Stomach (tissue), 19 donors: Measurements from ENCODE around the gene ABCF3. TPM values are rescaled to one million over a fixed set of nuclear protein-coding genes. Genes with fewer than 3 reads are reported as not detected.

Experiments used
- DNase-seq, 2 donors: peaks; one replicate each; pipeline versions ENCODE4 v3.0.0 to v3.0.0-alpha.2; 2013 to 2019
- H3K27ac ChIP-seq, 5 donors: fragments of 200-600 bp in 4 of 5; sonication (generic) in 4 of 5; one replicate each; pipeline ENCODE4 v1.5.1; 2013 to 2019; ENCODE audit warnings: mild to moderate bottlenecking in 1 of 5, moderate library complexity in 1 of 5
- H3K27me3 ChIP-seq, 3 donors: fragments of 200-600 bp; sonication (generic); one replicate each; pipeline ENCODE4 v1.5.1; 2017 to 2019; ENCODE audit warnings: mixed run types in 1 of 3
- H3K36me3 ChIP-seq, 4 donors: fragments of 200-600 bp; sonication (generic); 1 replicate in 3 of 4; 2 replicates in 1 of 4; pipeline ENCODE4 v1.5.1; 2016 to 2019
- H3K4me1 ChIP-seq, 4 donors: fragments of 200-600 bp; sonication (generic); one replicate each; pipeline ENCODE4 v1.5.1; 2016 to 2019
- H3K4me3 ChIP-seq, 4 donors: fragments of 200-600 bp; sonication (generic) in 3 of 4; one replicate each; pipeline ENCODE4 v1.5.1; 2016 to 2019; ENCODE audit warnings: mild to moderate bottlenecking in 1 of 4
- H3K9me3 ChIP-seq, 4 donors: fragments of 200-600 bp; sonication (generic); one replicate each; pipeline ENCODE4 v1.5.1; 2016 to 2019
- EP300 ChIP-seq: sonication (generic); formaldehyde crosslinking; IDR thresholded peaks from one replicate; pipeline ENCODE4 v1.6.1; 2017; ENCODE audit warnings: antibody characterized with exemption
- POLR2A ChIP-seq, 4 donors: fragments of 450-650 bp; IDR thresholded peaks; one replicate each; pipeline ENCODE4 v1.6.1; 2016; ENCODE audit warnings: antibody characterized with exemption in 4 of 4, control low read depth in 2 of 4, mild to moderate bottlenecking in 1 of 4, moderate library complexity in 1 of 4
- POLR2AphosphoS5 ChIP-seq, 3 donors: sonication (generic); formaldehyde crosslinking; IDR thresholded peaks; one replicate each; pipeline ENCODE4 v1.6.1; 2016; ENCODE audit warnings: antibody characterized with exemption in 3 of 3
- WGBS, 5 donors: extraction: QIAGEN DNeasy Blood & Tissue Kit in 3 of 5; methylation state at CpG; one replicate each; pipeline versions ENCODE4 v1.1.5 to v1.1.7; 2013 to 2018; 5-methylcytosine and 5-hydroxymethylcytosine counted together
- intact Hi-C: fragments of 100-400 bp; cut with DNase I; formaldehyde crosslinking; loops from one replicate; pipeline ENCODE4 v1.15.1; 2023; ENCODE audit warnings: low total_unique reads
- long read RNA-seq, 10 donors: transcript quantifications; one replicate each; lab custom pipeline, GENCODE V29; 2026
- polyA plus RNA-seq, 3 donors: library from polyadenylated mRNA; stranded (reverse); fragments of 200-250 nt; gene quantifications; one replicate each; pipeline ENCODE4 v1.2.3, GENCODE V29; 2013
- total RNA-seq, 5 donors: library from RNA; depleted of rRNA; stranded (reverse); fragments of >200 nt; gene quantifications; one replicate each; pipeline versions ENCODE4 v1.1.0 to v1.2.3, GENCODE V29; 2014 to 2016
- TF ChIP-seq, protein P1 (sequence below), 7 experiments: fragments of 450-650 bp in 4 of 7; fragments of 200-600 bp in 3 of 7; sonication (generic) in 3 of 7; IDR thresholded peaks; one replicate each; pipeline ENCODE4 v1.5.1; 2016 to 2019; ENCODE audit warnings: antibody characterized with exemption in 7 of 7, control low read depth in 2 of 7, mild to moderate bottlenecking in 1 of 7
- donor health status: healthy with polysubstance abuse.
- donor health status: Bipolar disorder and iron deficiency.
- donor health status: healthy.

The ABCF3 gene, protein sequence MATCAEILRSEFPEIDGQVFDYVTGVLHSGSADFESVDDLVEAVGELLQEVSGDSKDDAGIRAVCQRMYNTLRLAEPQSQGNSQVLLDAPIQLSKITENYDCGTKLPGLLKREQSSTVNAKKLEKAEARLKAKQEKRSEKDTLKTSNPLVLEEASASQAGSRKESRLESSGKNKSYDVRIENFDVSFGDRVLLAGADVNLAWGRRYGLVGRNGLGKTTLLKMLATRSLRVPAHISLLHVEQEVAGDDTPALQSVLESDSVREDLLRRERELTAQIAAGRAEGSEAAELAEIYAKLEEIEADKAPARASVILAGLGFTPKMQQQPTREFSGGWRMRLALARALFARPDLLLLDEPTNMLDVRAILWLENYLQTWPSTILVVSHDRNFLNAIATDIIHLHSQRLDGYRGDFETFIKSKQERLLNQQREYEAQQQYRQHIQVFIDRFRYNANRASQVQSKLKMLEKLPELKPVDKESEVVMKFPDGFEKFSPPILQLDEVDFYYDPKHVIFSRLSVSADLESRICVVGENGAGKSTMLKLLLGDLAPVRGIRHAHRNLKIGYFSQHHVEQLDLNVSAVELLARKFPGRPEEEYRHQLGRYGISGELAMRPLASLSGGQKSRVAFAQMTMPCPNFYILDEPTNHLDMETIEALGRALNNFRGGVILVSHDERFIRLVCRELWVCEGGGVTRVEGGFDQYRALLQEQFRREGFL
- total RNA-seq, result 100 to 1,000 TPM in 1 of 5 donors, 10 to 100 TPM in 4; 21.6 to 194 (median 55.9) TPM
- polyA plus RNA-seq, result 10 to 100 TPM; 43.4 to 45.0 (median 44.5) TPM
- long read RNA-seq, donor 1, partial matches to known transcripts, result 0 of 4 reads
- long read RNA-seq, donor 1, other reads (novel, unspliced or antisense), result 0 of 4 reads
- long read RNA-seq, donor 2, partial matches to known transcripts, result 0 of 8 reads
- long read RNA-seq, donor 2, other reads (novel, unspliced or antisense), result 0 of 8 reads
- long read RNA-seq, donor 3, partial matches to known transcripts, result 0 of 3 reads
- long read RNA-seq, donor 3, other reads (novel, unspliced or antisense), result 0 of 3 reads
- long read RNA-seq, donor 4, partial matches to known transcripts, result 0 of 1 reads
- long read RNA-seq, donor 4, other reads (novel, unspliced or antisense), result 0 of 1 reads
- long read RNA-seq, donor 5, partial matches to known transcripts, result 0 of 4 reads
- long read RNA-seq, donor 5, other reads (novel, unspliced or antisense), result 0 of 4 reads
- long read RNA-seq, donor 6, result 0 reads
- long read RNA-seq, donor 7, partial matches to known transcripts, result 0 of 8 reads
- long read RNA-seq, donor 7, other reads (novel, unspliced or antisense), result 0 of 8 reads
- long read RNA-seq, donor 8, partial matches to known transcripts, result 9 of 14 reads
- long read RNA-seq, donor 8, other reads (novel, unspliced or antisense), result 0 of 14 reads
- long read RNA-seq, donor 9, transcript ABCF3-203 (21 exons, 2,624 nt), result major isoform, 6 of 8 reads
- long read RNA-seq, donor 9, partial matches to known transcripts, result 0 of 8 reads
- long read RNA-seq, donor 9, other reads (novel, unspliced or antisense), result 0 of 8 reads
- long read RNA-seq, donor 10, partial matches to known transcripts, result 0 of 2 reads
- long read RNA-seq, donor 10, other reads (novel, unspliced or antisense), result 0 of 2 reads

- WGBS, 5 donors, result 0 to 2% (median 0%) methylated on average over 28 to 45 of the region's 45 CpGs
- DNase-seq, result no peak
- Histone ChIP-seq H3K27ac (peak within 1 kb of the TSS; percentile 83 to 90 (median 86)), H3K4me3 (peak within 1 kb of the TSS; percentile 65 to 96 (median 72)), H3K9me3 (no peaks in the 10 kb centered on the region), H3K36me3 (peaks cover 63 to 74% (median 72%) of the 10 kb centered on the region in 4 donors), H3K27me3 (no peaks in the 10 kb centered on the region), H3K4me1 (peaks cover 22 to 44% (median 38%) of the 10 kb centered on the region in 4 donors)
- TF ChIP-seq POLR2AphosphoS5 (IDR thresholded peaks at IDR 0.05), result peak in 2 of 3 donors; percentile 69 to 85
- TF ChIP-seq, protein P1, sequence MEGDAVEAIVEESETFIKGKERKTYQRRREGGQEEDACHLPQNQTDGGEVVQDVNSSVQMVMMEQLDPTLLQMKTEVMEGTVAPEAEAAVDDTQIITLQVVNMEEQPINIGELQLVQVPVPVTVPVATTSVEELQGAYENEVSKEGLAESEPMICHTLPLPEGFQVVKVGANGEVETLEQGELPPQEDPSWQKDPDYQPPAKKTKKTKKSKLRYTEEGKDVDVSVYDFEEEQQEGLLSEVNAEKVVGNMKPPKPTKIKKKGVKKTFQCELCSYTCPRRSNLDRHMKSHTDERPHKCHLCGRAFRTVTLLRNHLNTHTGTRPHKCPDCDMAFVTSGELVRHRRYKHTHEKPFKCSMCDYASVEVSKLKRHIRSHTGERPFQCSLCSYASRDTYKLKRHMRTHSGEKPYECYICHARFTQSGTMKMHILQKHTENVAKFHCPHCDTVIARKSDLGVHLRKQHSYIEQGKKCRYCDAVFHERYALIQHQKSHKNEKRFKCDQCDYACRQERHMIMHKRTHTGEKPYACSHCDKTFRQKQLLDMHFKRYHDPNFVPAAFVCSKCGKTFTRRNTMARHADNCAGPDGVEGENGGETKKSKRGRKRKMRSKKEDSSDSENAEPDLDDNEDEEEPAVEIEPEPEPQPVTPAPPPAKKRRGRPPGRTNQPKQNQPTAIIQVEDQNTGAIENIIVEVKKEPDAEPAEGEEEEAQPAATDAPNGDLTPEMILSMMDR (IDR thresholded peaks at IDR 0.05), result no peak
- TF ChIP-seq POLR2A (IDR thresholded peaks at IDR 0.05), result peak in 2 of 4 donors; percentile 19 to 69
- intact Hi-C loops, result loop anchor here (10.0 kb wide), 1 partner anchor 58 kb away; the partner anchor contains the start of genes ALG3 and EEF1AKMT4
Measured at GRCh38 chr3:184186184-184186901, at the start of gene ABCF3. Gene ABCF3 (plus strand): TSS chr3:184186199. CDS start chr3:184186208, 9 bp downstream.

GRCh38 chr3:184140436-184140835 is 45.6 kb upstream of the ABCF3 start:
- DNase-seq, result no peak
- Histone ChIP-seq H3K4me3 (no peak overlapping the region), H3K27me3 (no peaks in the 10 kb centered on the region), H3K9me3 (no peaks in the 10 kb centered on the region), H3K4me1 (peaks cover 19 to 36% (median 32%) of the 10 kb centered on the region in 4 donors), H3K36me3 (peaks cover 56 to 84% (median 81%) of the 10 kb centered on the region in 4 donors), H3K27ac (no peak overlapping the region)
- intact Hi-C loops, result loop anchor here (5.0 kb wide), 1 partner anchor 112 kb away; no protein-coding TSS in a partner anchor
- WGBS, 5 donors, result 86 to 95% (median 90%) methylated on average over 10 of the region's 10 CpGs
- TF ChIP-seq EP300, result no peak
- TF ChIP-seq, protein P1 (IDR thresholded peaks at IDR 0.05), result no peak

- no peak for TF ChIP-seq POLR2A (IDR thresholded peaks at IDR 0.05)
- TF ChIP-seq, protein P1 (IDR thresholded peaks at IDR 0.05), result no peak
- no peak for TF ChIP-seq POLR2AphosphoS5 (IDR thresholded peaks at IDR 0.05)
- no peak for DNase-seq
- no peaks in the 10 kb centered on the region for H3K27me3 ChIP-seq
- intact Hi-C loops, result loop anchor here (5.0 kb wide), 1 partner anchor 110 kb away; no protein-coding TSS in a partner anchor
- H3K4me1 ChIP-seq, result peaks cover 5 to 25% (median 19%) of the 10 kb centered on the region in 4 donors
- peaks cover 64 to 100% (median 95%) of the 10 kb centered on the region in 4 donors for H3K36me3 ChIP-seq
- peak overlapping the region in 1 of 5 donors; percentile 0 for H3K27ac ChIP-seq
- WGBS, 5 donors, result 89 to 94% (median 90%) methylated on average over 7 of the region's 7 CpGs
- no peak overlapping the region for H3K4me3 ChIP-seq
- H3K9me3 ChIP-seq, result no peaks in the 10 kb centered on the region
Measured at GRCh38 chr3:184142199-184142598, 43.8 kb upstream of the ABCF3 start.
